Endodermal cell (in vitro differentiated cells): ENCODE results near the gene CHERP. TPM values are rescaled to one million over a fixed set of nuclear protein-coding genes. Genes with fewer than 3 reads are reported as not detected.
A peak's percentile ranks its signal among the peaks of the same experiment; 100 is the strongest.
"Not testable (repeated sequence)": the region's sequence is repeated elsewhere in the genome, so short reads cannot be mapped to it uniquely, and the experiment has no call there.

Source experiments
- DNase-seq: peaks from one replicate; pipeline ENCODE4 v3.0.0-alpha.2; 2017
- H3K27ac ChIP-seq: 2 replicates; pipeline ENCODE4 v1.5.1; 2013; ENCODE audit warnings: mild to moderate bottlenecking, low read depth, low read length, moderate library complexity
- H3K27me3 ChIP-seq: 2 replicates; pipeline ENCODE4 v1.6.1; 2013; ENCODE audit warnings: mild to moderate bottlenecking, low read length, moderate library complexity; ENCODE audit not compliant: insufficient read depth, control insufficient read depth, poor library complexity, severe bottlenecking
- H3K36me3 ChIP-seq: 2 replicates; pipeline ENCODE4 v1.7.0; 2013; ENCODE audit warnings: mild to moderate bottlenecking, low read length, moderate library complexity; ENCODE audit not compliant: control insufficient read depth, insufficient read depth
- H3K4me1 ChIP-seq: one replicate; pipeline ENCODE4 v1.7.0; 2013; ENCODE audit warnings: low read length; ENCODE audit not compliant: control insufficient read depth, insufficient read depth
- H3K4me3 ChIP-seq: 2 replicates; pipeline ENCODE4 v1.5.1; 2013; ENCODE audit warnings: mild to moderate bottlenecking, low read length, moderate library complexity
- H3K9ac ChIP-seq: 2 replicates; pipeline ENCODE4 v1.6.1; 2013; ENCODE audit warnings: mild to moderate bottlenecking, low read length, moderate library complexity; ENCODE audit not compliant: poor library complexity, severe bottlenecking; ENCODE audit errors: extremely low read depth
- H3K9me3 ChIP-seq: 2 replicates; pipeline ENCODE4 v1.6.1; 2013; ENCODE audit warnings: mild to moderate bottlenecking, low read length, moderate library complexity; ENCODE audit not compliant: control insufficient read depth
- H3K27ac Mint-ChIP-seq: 2 replicates; pipeline ENCODE4 v1.8.0; 2020; ENCODE audit warnings: mixed read lengths
- H3K27me3 Mint-ChIP-seq: 2 replicates; pipeline ENCODE4 v1.8.0; 2021; ENCODE audit warnings: mild to moderate bottlenecking, mixed read lengths; ENCODE audit not compliant: insufficient read depth
- H3K36me3 Mint-ChIP-seq: 2 replicates; pipeline ENCODE4 v1.8.0; 2020; ENCODE audit warnings: low read depth, mixed read lengths
- H3K4me1 Mint-ChIP-seq: 2 replicates; pipeline ENCODE4 v1.8.0; 2020; ENCODE audit warnings: mixed read lengths
- H3K4me3 Mint-ChIP-seq: 2 replicates; pipeline ENCODE4 v1.8.0; 2020; ENCODE audit warnings: mild to moderate bottlenecking, moderate library complexity, mixed read lengths
- H3K9me3 Mint-ChIP-seq: 2 replicates; pipeline ENCODE4 v1.8.0; 2020; ENCODE audit warnings: mild to moderate bottlenecking, mixed read lengths
- CTCF ChIP-seq: fragments of 200-600 bp; sonication (generic); conservative IDR thresholded peaks from 2 replicates; pipeline ENCODE4 v1.5.0; 2021; ENCODE audit warnings: antibody characterized with exemption, mild to moderate bottlenecking
- WGBS, 2 experiments: methylation state at CpG; one replicate each; pipeline versions ENCODE4 v1.1.5 to v1.1.7; 2013; ENCODE audit warnings: missing lambda C conversion rate in 2 of 2, mixed read lengths in 1 of 2; ENCODE audit not compliant: insufficient coverage in 1 of 2, insufficient read length in 1 of 2; 5-methylcytosine and 5-hydroxymethylcytosine counted together
- total RNA-seq, 2 donors: library from RNA; stranded (reverse); fragmentation: NEBNext Ultra II Directional in 1 of 2; extraction: Animal tissue kit (Norgen Biotek cat#: 25700) in 1 of 2; gene quantifications; 2 replicates in 1 of 2; 3 replicates in 1 of 2; pipeline ENCODE4 v1.2.1, GENCODE V29; 2021

The CHERP gene
- total RNA-seq, 2 donors from 2014 or later: 69.5 to 71.5 TPM

GRCh38 chr19:16548956-16549355 lies 6.7 kb upstream of the CHERP start:
- Mint-ChIP-seq H3K9me3 (no peaks in the 10 kb centered on the region), H3K4me1 (peaks cover 5% of the 10 kb centered on the region), H3K27ac (no peak overlapping the region), H3K27me3 (no peaks in the 10 kb centered on the region), H3K4me3 (no peak overlapping the region), H3K36me3 (peaks cover 23% of the 10 kb centered on the region)
- TF ChIP-seq CTCF: no peak
- H3K36me3 ChIP-seq: peaks cover 29% of the 10 kb centered on the region
- H3K4me1 ChIP-seq: no peaks in the 10 kb centered on the region
- no peak for DNase-seq
- H3K9ac ChIP-seq: no peak overlapping the region
- H3K27me3 ChIP-seq: no peaks in the 10 kb centered on the region
- H3K27ac ChIP-seq: no peak overlapping the region
- H3K4me3 ChIP-seq: no peak overlapping the region
- WGBS, 2 experiments: 100% methylated on average over 4 of the region's 4 CpGs
- H3K9me3 ChIP-seq: no peaks in the 10 kb centered on the region

- Histone ChIP-seq H3K9me3 (no peaks in the 10 kb centered on the region), H3K36me3 (peaks cover 12% of the 10 kb centered on the region), H3K27me3 (no peaks in the 10 kb centered on the region), H3K4me3 (no peak overlapping the region), H3K9ac (no peak overlapping the region), H3K27ac (no peak overlapping the region), H3K4me1 (no peaks in the 10 kb centered on the region)
- Mint-ChIP-seq H3K36me3 (peaks cover 15% of the 10 kb centered on the region), H3K9me3 (no peaks in the 10 kb centered on the region), H3K4me1 (peaks cover 16% of the 10 kb centered on the region), H3K4me3 (no peak overlapping the region), H3K27me3 (no peaks in the 10 kb centered on the region), H3K27ac (peak overlapping the region; percentile 69)
- no peak for TF ChIP-seq CTCF
- DNase-seq: no peak
- WGBS, 2 experiments: 95 to 96% methylated on average over 8 to 10 of the region's 11 CpGs
These were observed 2.4 kb upstream of the CHERP start for GRCh38 chr19:16544473-16545231.

- H3K4me3 ChIP-seq: peak overlapping the region; percentile 93
These were observed 1.5 kb upstream of the CHERP start for GRCh38 chr19:16543734-16544133.

More at GRCh38 chr19:16543734-16544133, 1.5 kb upstream of the CHERP start:
- peaks cover 22% of the 10 kb centered on the region for H3K36me3 Mint-ChIP-seq
- peaks cover 19% of the 10 kb centered on the region for H3K36me3 ChIP-seq
- not testable (repeated sequence) for H3K9me3 Mint-ChIP-seq, H3K27me3 ChIP-seq, H3K27me3 Mint-ChIP-seq, DNase-seq, H3K4me1 ChIP-seq, H3K27ac ChIP-seq, H3K9me3 ChIP-seq
- H3K27ac Mint-ChIP-seq: peak overlapping the region; percentile 66
- H3K9ac ChIP-seq: peak overlapping the region; percentile 95
- 88 to 93% methylated on average over 3 to 6 of the region's 6 CpGs for WGBS, 2 experiments
- peak overlapping the region; percentile 86 for H3K4me3 Mint-ChIP-seq
- peaks cover 16% of the 10 kb centered on the region for H3K4me1 Mint-ChIP-seq
